Measurements from ENCODE around the gene MRPL24. TPM values are rescaled to one million over a fixed set of nuclear protein-coding genes. Genes with fewer than 3 reads are reported as not detected.
A peak's percentile ranks its signal among the peaks of the same experiment; 100 is the strongest.

Gene MRPL24
- total and polyA plus RNA-seq, 4 experiments from 2014 or later: 44.1 to 150 (median 67.0) TPM

- DNase-seq: no peak
- H3K27me3 ChIP-seq (ENCODE audit: insufficient read depth, low read length): peaks cover 6% of the 10 kb centered on the region
- Mint-ChIP-seq H3K27me3 (peaks cover 4 to 6% of the 10 kb centered on the region in 2 donors), H3K4me1 (peaks cover 8 to 47% (median 24%) of the 10 kb centered on the region in 4 donors), H3K4me3 (peak overlapping the region in 2 of 8 donors; percentile 12 to 49), H3K9me3 (no peaks in the 10 kb centered on the region), H3K36me3 (peaks cover 0 to 4% of the 10 kb centered on the region in 2 donors), H3K27ac (peak overlapping the region in 5 of 7 donors; percentile 13 to 72 (median 48))
- no peak overlapping the region for H3K4me3 ChIP-seq (ENCODE audit: low read length in 2 of 2)
- ChIA-PET CTCF (ENCODE audit: partially characterized antibody) (interaction anchor here (2.3 to 12.1 kb wide), 3 partner anchors 19 to 81 kb away, joined by 8 to 187 read pairs (median 63); partner anchors contain the start of genes ISG20L2 and METTL25B), POLR2A (ENCODE audit: partially characterized antibody) (interaction anchor here (0.6 to 4.2 kb wide), 4 partner anchors 13 to 33 kb away, joined by 3 to 35 read pairs (median 13); partner anchors contain the start of genes ISG20L2 and METTL25B)
- peaks cover 32% of the 10 kb centered on the region for H3K4me1 ChIP-seq (ENCODE audit: insufficient read depth, low read length)
- H3K27ac ChIP-seq (ENCODE audit: low read depth, low read length): no peak overlapping the region
- H3K9me3 ChIP-seq (ENCODE audit: control insufficient read depth in 1 of 2, low read length in 2 of 2): no peaks in the 10 kb centered on the region
- H3K36me3 ChIP-seq (ENCODE audit: insufficient read depth, low read length): no peaks in the 10 kb centered on the region
- intact Hi-C loops (cut with micrococcal nuclease): loop anchor here (10.0 kb wide), 1 partner anchor 83 kb away; no protein-coding TSS in a partner anchor
Measured at GRCh38 chr1:156708218-156708661, 32.6 kb downstream of the MRPL24 start.

GRCh38 chr1:156707417-156708217 lies 33.3 kb downstream of the MRPL24 start:
- no peaks in the 10 kb centered on the region for H3K9me3 Mint-ChIP-seq
- intact Hi-C loops (cut with micrococcal nuclease): loop anchor here (10.0 kb wide), 1 partner anchor 83 kb away; no protein-coding TSS in a partner anchor
- ChIA-PET POLR2A (ENCODE audit: partially characterized antibody) (interaction anchor here (0.6 to 4.2 kb wide), 11 partner anchors 8 to 153 kb away, joined by 3 to 35 read pairs (median 7); partner anchors contain the start of genes HDGF, ISG20L2, METTL25B and MRPL24), CTCF (ENCODE audit: partially characterized antibody) (interaction anchor here (1.4 to 12.1 kb wide), 9 partner anchors 8 to 322 kb away, joined by 3 to 187 read pairs (median 13); partner anchors contain the start of genes ISG20L2, METTL25B and NES)
- Histone ChIP-seq H3K4me3 (ENCODE audit: low read length in 2 of 2) (no peak overlapping the region), H3K27me3 (ENCODE audit: insufficient read depth, low read length) (peaks cover 6% of the 10 kb centered on the region), H3K36me3 (ENCODE audit: insufficient read depth, low read length) (no peaks in the 10 kb centered on the region), H3K27ac (ENCODE audit: low read depth, low read length) (no peak overlapping the region), H3K4me1 (ENCODE audit: insufficient read depth, low read length) (peaks cover 32% of the 10 kb centered on the region), H3K9me3 (ENCODE audit: control insufficient read depth in 1 of 2, low read length in 2 of 2) (no peaks in the 10 kb centered on the region)
- no peak for DNase-seq
- peak overlapping the region; percentile 76 to 90 (median 89) for H3K4me3 Mint-ChIP-seq
- H3K27me3 Mint-ChIP-seq: peaks cover 6 to 9% of the 10 kb centered on the region in 2 donors
- H3K4me1 Mint-ChIP-seq: peaks cover 8 to 47% (median 24%) of the 10 kb centered on the region in 4 donors
- H3K36me3 Mint-ChIP-seq: peaks cover 0 to 4% of the 10 kb centered on the region in 2 donors
- peak overlapping the region in 5 of 7 donors; percentile 81 to 94 (median 83) for H3K27ac Mint-ChIP-seq

GRCh38 chr1:156706657-156707416 lies 34.1 kb downstream of the MRPL24 start:
- Mint-ChIP-seq H3K4me3 (peak overlapping the region; percentile 88 to 96 (median 89)), H3K9me3 (no peaks in the 10 kb centered on the region), H3K27me3 (peaks cover 6 to 9% of the 10 kb centered on the region in 2 donors), H3K36me3 (peaks cover 0 to 4% of the 10 kb centered on the region in 2 donors), H3K4me1 (peaks cover 8 to 47% (median 24%) of the 10 kb centered on the region in 4 donors), H3K27ac (peak overlapping the region; percentile 84 to 94 (median 93))
- peaks cover 6% of the 10 kb centered on the region for H3K27me3 ChIP-seq (ENCODE audit: insufficient read depth, low read length)
- peak in 1 of 5 donors; percentile 47 for DNase-seq
- peak overlapping the region; percentile 63 for H3K27ac ChIP-seq (ENCODE audit: low read depth, low read length)
- H3K36me3 ChIP-seq (ENCODE audit: insufficient read depth, low read length): no peaks in the 10 kb centered on the region
- H3K9me3 ChIP-seq (ENCODE audit: control insufficient read depth in 1 of 2, low read length in 2 of 2): no peaks in the 10 kb centered on the region
- peak overlapping the region; percentile 63 to 65 for H3K4me3 ChIP-seq (ENCODE audit: low read length in 2 of 2)
- ChIA-PET CTCF (ENCODE audit: partially characterized antibody) (interaction anchor here (0.8 to 12.1 kb wide), 20 partner anchors 9 to 813 kb away, joined by 3 to 187 read pairs (median 4); partner anchors contain the start of genes ISG20L2, METTL25B, NES and PRCC), POLR2A (ENCODE audit: partially characterized antibody) (interaction anchor here (0.6 to 4.2 kb wide), 18 partner anchors 9 to 226 kb away, joined by 3 to 35 read pairs (median 4); partner anchors contain the start of genes HDGF, ISG20L2, METTL25B and MRPL24)
- intact Hi-C loops (cut with micrococcal nuclease): loop anchor here (1.0 to 10.0 kb wide), 4 partner anchors 18 to 82 kb away; partner anchors contain the start of genes ISG20L2 and METTL25B
- peaks cover 32% of the 10 kb centered on the region for H3K4me1 ChIP-seq (ENCODE audit: insufficient read depth, low read length)

- POLR2A ChIA-PET (ENCODE audit: partially characterized antibody): interaction anchor here (0.6 to 4.2 kb wide), 14 partner anchors 8 to 225 kb away, joined by 3 to 35 read pairs (median 4); partner anchors contain the start of genes HDGF, ISG20L2, METTL25B and MRPL24
- peaks cover 6% of the 10 kb centered on the region for H3K27me3 ChIP-seq (ENCODE audit: insufficient read depth, low read length)
- H3K9me3 Mint-ChIP-seq: no peaks in the 10 kb centered on the region
- H3K27me3 Mint-ChIP-seq: peaks cover 6 to 9% of the 10 kb centered on the region in 2 donors
- no peaks in the 10 kb centered on the region for H3K36me3 ChIP-seq (ENCODE audit: insufficient read depth, low read length)
- peak overlapping the region; percentile 63 to 65 for H3K4me3 ChIP-seq (ENCODE audit: low read length in 2 of 2)
- CTCF ChIA-PET (ENCODE audit: partially characterized antibody): interaction anchor here (0.6 to 12.1 kb wide), 25 partner anchors 9 to 813 kb away, joined by 3 to 187 read pairs (median 4); partner anchors contain the start of genes ISG20L2, METTL25B, NES and PRCC
- intact Hi-C loops (cut with micrococcal nuclease): loop anchor here (1.0 to 10.0 kb wide), 4 partner anchors 17 to 81 kb away; partner anchors contain the start of genes ISG20L2 and METTL25B
- H3K27ac ChIP-seq (ENCODE audit: low read depth, low read length): peak overlapping the region; percentile 63
- peak overlapping the region; percentile 84 to 94 (median 93) for H3K27ac Mint-ChIP-seq
- peaks cover 32% of the 10 kb centered on the region for H3K4me1 ChIP-seq (ENCODE audit: insufficient read depth, low read length)
- DNase-seq: peak; percentile 67 to 72 (median 70)
- H3K9me3 ChIP-seq (ENCODE audit: control insufficient read depth in 1 of 2, low read length in 2 of 2): no peaks in the 10 kb centered on the region
- H3K4me3 Mint-ChIP-seq: peak overlapping the region; percentile 88 to 96 (median 89)
- peaks cover 0 to 4% of the 10 kb centered on the region in 2 donors for H3K36me3 Mint-ChIP-seq
- peaks cover 8 to 47% (median 24%) of the 10 kb centered on the region in 4 donors for H3K4me1 Mint-ChIP-seq
Measured at GRCh38 chr1:156705918-156706656, 34.8 kb downstream of the MRPL24 start.

- Mint-ChIP-seq H3K27ac (peak within 1 kb of the TSS; percentile 84 to 94 (median 93)), H3K9me3 (no peaks in the 10 kb centered on the region), H3K36me3 (peaks cover 0 to 4% of the 10 kb centered on the region in 2 donors), H3K27me3 (peaks cover 6 to 12% of the 10 kb centered on the region in 2 donors), H3K4me3 (peak within 1 kb of the TSS; percentile 88 to 96 (median 89)), H3K4me1 (peaks cover 8 to 47% (median 24%) of the 10 kb centered on the region in 4 donors)
- H3K36me3 ChIP-seq (ENCODE audit: insufficient read depth, low read length): no peaks in the 10 kb centered on the region
- intact Hi-C loops (cut with micrococcal nuclease): loop anchor here (10.0 kb wide), 1 partner anchor 81 kb away; no protein-coding TSS in a partner anchor
- ChIA-PET POLR2A (ENCODE audit: partially characterized antibody) (interaction anchor here (1.2 to 4.2 kb wide), 9 partner anchors 12 to 65 kb away, joined by 3 to 35 read pairs (median 9); partner anchors contain the start of genes HDGF, ISG20L2, METTL25B and MRPL24), CTCF (ENCODE audit: partially characterized antibody) (interaction anchor here (0.6 to 12.1 kb wide), 20 partner anchors 8 to 259 kb away, joined by 3 to 187 read pairs (median 4); partner anchors contain the start of genes ISG20L2, METTL25B, NES and PRCC)
- peak in 1 of 5 donors; percentile 63 for DNase-seq
- peaks cover 6% of the 10 kb centered on the region for H3K27me3 ChIP-seq (ENCODE audit: insufficient read depth, low read length)
- peak within 1 kb of the TSS; percentile 63 for H3K27ac ChIP-seq (ENCODE audit: low read depth, low read length)
- no peaks in the 10 kb centered on the region for H3K9me3 ChIP-seq (ENCODE audit: control insufficient read depth in 1 of 2, low read length in 2 of 2)
- peak within 1 kb of the TSS; percentile 63 to 65 for H3K4me3 ChIP-seq (ENCODE audit: low read length in 2 of 2)
- H3K4me1 ChIP-seq (ENCODE audit: insufficient read depth, low read length): peaks cover 32% of the 10 kb centered on the region
Measured at GRCh38 chr1:156705321-156705917, 35.5 kb downstream of the MRPL24 start, which contains the start of gene CRABP2. TSS of gene CRABP2 (minus strand) at chr1:156705583. CDS start at chr1:156705446, 137 bp downstream.

All from CD4-positive, alpha-beta memory T cell (primary cell).